CD4-positive, alpha-beta T cell treated with Interleukin-1 beta for 1 hour (primary cell): Measurements from ENCODE around the gene ALDH1L1.

Experiments
- DNase-seq, 2 donors: peaks; one replicate each; pipeline ENCODE4 v3.0.0-alpha.2; 2020 to 2022

Gene ALDH1L1

DNA sequence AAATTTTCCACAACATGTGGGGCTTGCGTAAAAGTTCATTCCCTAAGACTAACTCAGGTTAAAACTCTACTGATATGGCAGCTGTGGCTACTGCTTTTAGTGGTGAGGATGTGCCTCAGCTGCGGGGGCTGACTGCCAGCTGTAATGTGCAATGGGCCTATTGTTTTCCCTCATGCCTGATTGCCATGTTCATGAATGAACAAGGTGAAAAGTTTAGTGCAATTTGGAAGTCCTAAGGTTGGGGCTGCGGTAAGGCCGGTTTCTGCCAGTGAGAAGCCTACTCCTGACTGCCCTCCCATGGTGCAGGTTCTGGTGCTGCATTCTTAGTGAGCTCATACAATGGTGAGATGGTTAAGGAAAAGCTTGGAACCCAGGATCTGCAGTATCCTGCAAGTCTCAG, 10.9 kb upstream of the ALDH1L1 start:
- DNase-seq, result no peak

DNA sequence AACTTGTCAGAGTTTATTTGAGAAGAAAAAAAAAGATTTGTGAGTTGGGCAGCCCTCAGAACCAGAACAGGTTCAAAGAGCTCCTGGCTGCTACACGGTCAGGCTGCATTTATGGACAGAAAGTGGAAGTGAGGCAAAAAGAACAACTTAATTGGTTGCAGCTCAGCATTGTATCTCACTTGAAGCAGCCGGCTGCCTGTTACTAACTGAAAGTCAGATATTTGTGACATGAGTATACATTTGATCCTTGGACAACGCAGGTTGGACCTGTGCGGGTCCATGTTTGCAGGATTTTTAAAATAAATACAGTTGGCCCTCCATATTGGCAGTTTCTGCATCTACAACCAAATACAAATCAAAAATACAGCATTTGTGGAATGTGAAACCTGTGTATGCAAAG, 7.5 kb upstream of the ALDH1L1 start:
- no peak for DNase-seq

DNA sequence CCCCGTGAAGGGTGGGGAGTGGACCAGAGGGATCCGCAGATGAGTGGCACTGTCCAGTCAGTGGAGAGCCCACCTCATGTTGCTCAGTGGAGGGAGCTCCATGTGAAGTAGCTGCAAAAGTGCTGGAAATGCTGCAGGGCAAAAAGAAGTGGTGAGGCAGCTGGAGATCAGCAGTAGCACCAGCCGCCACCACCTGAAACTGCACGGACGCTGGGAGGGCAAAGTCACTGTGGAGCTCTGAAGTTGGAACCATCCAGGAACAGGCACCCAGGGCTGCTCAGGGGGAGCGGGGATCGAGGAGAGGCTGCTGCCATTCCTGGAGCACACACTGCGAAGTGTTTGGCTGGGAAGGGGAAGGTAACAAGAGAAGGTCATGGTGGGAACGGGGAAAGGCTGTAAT, 6.4 kb upstream of the ALDH1L1 start:
- no peak for DNase-seq

- no peak for DNase-seq
Measured at GRCh38 chr3:126186271-126186670, 5.9 kb upstream of the ALDH1L1 start.

DNA sequence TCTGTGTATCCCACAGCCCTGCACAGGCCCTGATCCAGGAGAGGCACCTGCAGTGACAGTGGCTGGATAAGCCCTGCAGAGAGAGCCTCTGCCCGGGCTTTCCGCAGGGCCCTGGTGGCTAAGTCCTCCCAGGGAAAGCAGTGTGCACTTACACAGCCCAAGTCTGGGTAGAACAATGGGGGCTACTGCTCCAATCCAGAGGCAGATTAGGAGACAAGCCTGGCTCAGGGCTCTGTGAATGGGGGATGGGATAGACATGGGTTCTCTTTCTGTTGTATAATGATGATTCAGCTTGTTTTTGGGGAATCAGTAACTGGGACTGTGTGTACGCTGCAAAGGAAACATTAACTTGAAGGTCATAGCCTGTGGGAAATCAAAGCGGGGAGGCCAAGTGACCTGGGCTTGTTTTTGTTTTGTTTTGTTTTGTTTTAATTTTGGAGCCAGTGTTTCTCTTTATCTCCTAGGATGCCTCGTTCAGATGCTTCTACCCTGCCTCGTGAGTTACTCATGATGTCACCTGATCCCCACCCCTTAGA, 4.1 kb upstream of the ALDH1L1 start:
- DNase-seq, result no peak

DNA sequence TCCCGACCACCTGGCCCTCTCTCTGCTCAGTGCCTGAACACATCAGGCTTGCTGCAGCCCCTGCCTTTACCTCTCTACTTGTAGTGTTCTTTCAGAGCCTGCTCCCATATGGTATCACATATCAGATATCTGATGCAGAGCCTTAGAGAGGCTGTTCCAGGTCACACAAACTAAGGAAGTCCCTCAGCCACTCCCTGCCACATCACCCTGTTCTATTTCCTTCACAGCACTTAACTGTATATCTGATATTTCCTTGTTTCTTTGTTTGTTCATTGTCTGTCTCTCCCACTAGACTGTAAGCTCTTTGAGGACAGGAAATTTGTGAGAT, 976 bp upstream of the ALDH1L1 start:
- DNase-seq, result no peak

GRCh38 chr3:126179825-126180476, 435 bp downstream of the ALDH1L1 start:
- no peak for DNase-seq

- no peak for DNase-seq
Measured at GRCh38 chr3:126170073-126170777, 10.2 kb downstream of the ALDH1L1 start.

DNA sequence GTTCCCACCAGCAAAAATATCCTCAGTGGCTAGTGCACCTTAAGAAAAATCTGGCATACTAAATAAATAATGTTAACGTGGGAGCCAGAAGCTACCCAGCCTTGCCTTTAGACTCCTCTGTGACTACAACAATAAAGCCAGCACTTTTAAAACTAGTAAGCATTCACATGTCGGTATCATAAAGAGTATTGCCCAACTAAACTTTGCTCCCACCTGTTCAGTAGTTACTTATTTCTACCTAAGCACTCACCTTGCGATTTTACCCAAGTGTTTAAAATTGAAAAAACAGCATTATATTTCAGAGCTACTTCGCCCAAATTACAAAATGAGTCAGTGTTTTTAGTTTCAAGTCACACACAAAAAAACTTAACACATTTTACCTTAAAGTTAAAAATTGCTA, 12.8 kb downstream of the ALDH1L1 start:
- no peak for DNase-seq

DNA sequence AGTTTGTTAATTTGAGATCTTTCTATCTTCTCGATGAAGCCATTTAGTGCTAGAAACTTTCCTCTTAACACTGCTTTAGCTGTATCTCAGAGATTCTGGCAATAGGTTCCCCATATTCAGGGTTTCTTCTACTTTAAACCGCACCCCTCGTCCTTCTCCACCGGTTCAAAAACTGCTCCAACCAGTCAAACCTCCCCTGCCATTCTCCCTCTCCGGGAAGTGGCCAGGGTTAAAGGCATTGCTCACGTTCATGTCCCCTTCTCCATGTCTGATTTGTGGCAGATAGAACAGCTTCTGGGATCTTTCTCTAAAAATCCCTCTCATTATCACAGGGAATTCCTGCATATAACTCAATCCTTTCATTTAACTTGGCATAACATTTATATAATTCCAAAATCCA, 14.4 kb downstream of the ALDH1L1 start:
- DNase-seq, result no peak

DNA sequence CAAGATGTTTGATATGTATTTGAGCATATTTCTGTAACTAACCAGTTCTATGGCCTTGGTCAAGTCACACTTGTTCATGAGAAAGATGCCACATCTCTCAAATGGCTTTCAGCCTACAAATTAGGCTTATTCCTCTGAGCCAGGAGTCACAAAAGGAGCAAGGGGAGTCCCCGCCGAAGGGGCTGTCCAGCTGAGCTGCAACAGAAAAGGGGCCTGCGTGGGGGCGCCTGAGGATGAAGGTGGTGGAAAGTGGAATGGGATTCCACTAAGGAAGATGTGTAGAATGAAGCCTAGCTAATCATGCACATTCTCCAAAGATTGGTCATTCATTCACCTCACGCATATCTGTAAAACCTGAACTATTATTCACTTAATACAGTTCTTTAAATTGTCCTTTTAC, 19.1 kb downstream of the ALDH1L1 start:
- no peak for DNase-seq

DNA sequence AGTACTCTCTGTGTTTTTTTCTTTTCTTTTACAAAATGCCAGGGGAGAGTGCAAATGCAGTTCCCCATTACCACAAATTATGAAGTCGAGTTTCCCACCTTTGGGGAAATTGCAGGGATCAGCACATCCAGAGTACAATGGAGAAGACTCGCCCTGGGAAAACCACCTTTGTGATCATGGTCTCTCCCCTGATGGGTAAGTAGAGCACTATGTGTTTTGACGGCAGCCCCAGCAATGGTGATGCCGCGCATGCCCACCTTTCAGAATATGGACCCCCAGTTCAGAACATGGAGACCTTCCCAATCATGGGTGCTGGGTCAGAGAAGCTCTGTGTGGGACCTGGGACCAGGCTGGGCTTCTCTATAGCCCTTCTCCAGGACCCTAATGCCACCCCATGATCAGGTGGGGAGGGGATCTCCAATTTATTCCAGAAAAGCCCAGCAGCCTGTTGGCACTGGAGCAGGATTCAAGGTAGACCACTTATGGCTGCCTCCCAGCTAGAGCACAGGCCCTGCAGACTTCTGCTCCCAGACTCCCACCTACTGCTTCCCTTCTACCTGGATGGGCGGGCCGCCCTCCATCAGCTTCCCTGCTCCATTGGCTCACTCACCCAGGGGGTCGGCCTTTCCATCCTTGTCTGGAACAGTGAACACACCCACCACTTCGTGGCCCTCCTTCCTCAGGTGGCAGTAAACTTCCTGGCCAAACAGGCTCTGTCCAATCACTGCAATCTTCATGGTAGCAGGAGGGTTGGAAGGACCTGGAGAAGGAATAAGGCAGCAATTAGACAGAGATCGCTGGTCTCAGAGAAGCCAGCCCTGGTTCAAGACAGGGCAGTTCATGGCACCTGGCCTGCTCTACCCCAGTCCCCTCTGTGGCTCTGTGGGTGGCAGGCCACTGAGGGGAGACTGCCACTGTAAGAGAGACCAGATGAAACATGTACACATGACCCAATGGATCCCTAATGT, 19.9 kb downstream of the ALDH1L1 start:
- DNase-seq, result no peak

DNA sequence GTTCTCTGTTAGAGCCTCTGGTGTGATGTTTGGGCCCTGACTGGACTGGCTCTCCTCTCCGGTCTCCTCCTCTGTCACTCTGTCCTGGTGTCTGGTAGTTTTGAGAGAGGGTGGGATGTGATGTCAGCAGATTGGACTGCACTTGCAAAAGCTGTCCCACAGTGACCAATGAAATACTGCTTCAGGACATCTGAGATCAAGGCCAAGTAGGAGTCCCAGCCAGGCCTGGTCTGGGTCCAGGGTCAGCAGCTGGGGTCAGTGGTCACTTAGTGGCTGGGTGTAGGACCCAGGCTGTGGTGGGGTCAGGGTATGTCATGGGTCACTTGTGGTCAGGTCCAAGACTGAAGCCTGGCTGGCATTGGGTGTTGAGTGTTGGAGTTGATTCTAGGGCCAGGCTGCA, 20.9 kb downstream of the ALDH1L1 start:
- DNase-seq, result no peak

GRCh38 chr3:126158912-126159454, 21.4 kb downstream of the ALDH1L1 start:
- no peak for DNase-seq

- no peak for DNase-seq
Measured at GRCh38 chr3:126158016-126158911, 22.1 kb downstream of the ALDH1L1 start.

- no peak for DNase-seq
Measured at GRCh38 chr3:126157083-126157768, 23.2 kb downstream of the ALDH1L1 start.

- no peak for DNase-seq
Measured at GRCh38 chr3:126156468-126156867, 23.9 kb downstream of the ALDH1L1 start.

GRCh38 chr3:126155819-126156218, 24.6 kb downstream of the ALDH1L1 start:
- DNase-seq, result no peak

DNA sequence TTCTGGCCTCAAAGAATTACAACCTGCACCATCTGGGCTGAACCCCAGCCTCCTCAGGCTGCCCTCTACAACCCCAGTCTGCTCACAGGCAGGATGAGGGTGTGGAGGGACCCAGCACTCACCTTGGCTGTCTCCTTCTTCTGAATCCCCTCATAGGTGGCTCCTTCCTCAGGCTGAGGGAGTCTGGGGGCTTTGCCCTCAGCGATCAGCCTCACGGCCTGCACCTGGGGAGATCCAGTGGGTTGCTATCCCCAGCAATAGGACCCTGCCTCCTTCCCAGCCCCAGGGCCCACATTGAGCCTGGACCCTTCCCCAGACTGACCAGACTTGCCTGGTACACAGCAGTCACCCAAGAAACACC, 25.1 kb downstream of the ALDH1L1 start:
- DNase-seq, result no peak

- DNase-seq, result no peak
Measured at GRCh38 chr3:126154391-126155279, 25.8 kb downstream of the ALDH1L1 start.
